Measurements from ENCODE around the gene PHF19. TPM values are rescaled to one million over a fixed set of nuclear protein-coding genes. Genes with fewer than 3 reads are reported as not detected.
A peak's percentile ranks its signal among the peaks of the same experiment; 100 is the strongest.

The PHF19 gene
- total and polyA plus RNA-seq, 2 of the 8 experiments (the other 6 are each of a cell fraction or from before 2014, with no cell fraction given) = 28.2 to 31.8 TPM

- H3K27me3 ChIP-seq (replicated peaks in 1 of 4; ENCODE audit: control insufficient read depth in 3 of 4, extremely low read depth in 1 of 4, insufficient read depth in 3 of 4, low read length in 3 of 4) = peaks cover 0 to 4% (median 1%) of the 10 kb centered on the region in 4 experiments; a peak in 3 of 7 replicates
- peak overlapping the region; percentile 88 for H2BK120ac ChIP-seq (replicated peaks; ENCODE audit: low read depth, low read length)
- peak overlapping the region in 1 of 2 experiments; percentile 53; a peak in 1 of 4 replicates for H3K4me2 ChIP-seq (ENCODE audit: insufficient read depth in 1 of 2, low read depth in 2 of 2, low read length in 2 of 2)
- no peak for TF ChIP-seq ASH2L (IDR thresholded peaks at IDR 0.05; ENCODE audit: low read length)
- TF ChIP-seq TAF7 (optimal IDR thresholded peaks at IDR 0.05; ENCODE audit: borderline replicate concordance, low read depth, low read length) = no peak
- TF ChIP-seq FOSL1 (IDR thresholded peaks at IDR 0.05; ENCODE audit: insufficient read depth, low read depth, low read length) = no peak
- peaks cover 10% of the 10 kb centered on the region for H3K23me2 ChIP-seq (ENCODE audit: low read depth, low read length)
- H3K23ac ChIP-seq (ENCODE audit: insufficient read length) = no peak overlapping the region
- H4K91ac ChIP-seq (replicated peaks; ENCODE audit: insufficient read length, low read length) = peak overlapping the region; percentile 96
- no peaks in the 10 kb centered on the region for H3K79me2 ChIP-seq (ENCODE audit: control insufficient read depth in 1 of 2, insufficient read depth in 2 of 2, low read length in 2 of 2)
- H2BK5ac ChIP-seq (ENCODE audit: low read depth, low read length) = peak overlapping the region; percentile 83; the same call in 1 of the 2 replicates
- H4K5ac ChIP-seq (ENCODE audit: insufficient read length, low read depth, low read length) = peak overlapping the region; percentile 39
- peaks cover 23 to 52% (median 35%) of the 10 kb centered on the region in 4 experiments for H3K4me1 ChIP-seq (replicated peaks in 1 of 4; ENCODE audit: control insufficient read depth in 3 of 4, insufficient read depth in 4 of 4, low read length in 3 of 4)
- peak overlapping the region; percentile 93 for H2BK12ac ChIP-seq (ENCODE audit: low read depth, low read length)
- no peak overlapping the region; a peak in 1 of 7 replicates for H3K9ac ChIP-seq (replicated peaks in 1 of 4; ENCODE audit: extremely low read depth in 1 of 4, low read depth in 3 of 4, low read length in 3 of 4)
- no peaks in the 10 kb centered on the region for H3K79me1 ChIP-seq (ENCODE audit: low read depth, low read length)
- peaks cover 0 to 3% (median 0%) of the 10 kb centered on the region in 4 experiments; a peak in 1 of 8 replicates for H3K36me3 ChIP-seq (ENCODE audit: control insufficient read depth in 2 of 4, insufficient read depth in 4 of 4, low read length in 3 of 4)
- H3K56ac ChIP-seq (replicated peaks; ENCODE audit: insufficient read length, low read depth, low read length) = no peak overlapping the region
- no peak overlapping the region for H3K4me3 ChIP-seq (ENCODE audit: extremely low read depth in 1 of 4, insufficient read depth in 2 of 4, low read depth in 3 of 4, low read length in 4 of 4)
- H3K27ac ChIP-seq (ENCODE audit: low read depth, low read length) = peak overlapping the region; percentile 69; the same call in 1 of the 2 replicates
- WGBS, 2 experiments (ENCODE audit: extremely low coverage in 1 of 2, insufficient coverage in 1 of 2, insufficient read length in 1 of 2, insufficient replicate concordance in 2 of 2, low coverage in 1 of 2, low lambda C conversion rate in 2 of 2, missing lambda C conversion rate in 1 of 2) = 96% methylated on average over 10 of the region's 10 CpGs; no CpG with 5 or more reads in 1 of the 2 experiments
- H4K8ac ChIP-seq (ENCODE audit: extremely low read depth, insufficient read depth, low read length) = no peak overlapping the region
- H2AFZ ChIP-seq (ENCODE audit: low read length) = no peak overlapping the region
- H2AK5ac ChIP-seq (ENCODE audit: low read depth, low read length) = peak overlapping the region; percentile 40; the same call in 1 of the 2 replicates
- H3K4ac ChIP-seq (replicated peaks; ENCODE audit: insufficient read length, low read depth, low read length) = peak overlapping the region; percentile 69
- no peaks in the 10 kb centered on the region for H4K20me1 ChIP-seq (replicated peaks in 1 of 2; ENCODE audit: control insufficient read depth in 1 of 2, insufficient read depth in 2 of 2, low read length in 2 of 2)
- H2BK20ac ChIP-seq (ENCODE audit: low read length) = peak overlapping the region; percentile 24; the same call in 1 of the 2 replicates
- POLR2A ChIA-PET (ENCODE audit: partially characterized antibody) = interaction anchor here (1.0 to 2.7 kb wide), 7 partner anchors 9 to 81 kb away, joined by 3 to 12 read pairs (median 4); partner anchors contain the start of gene FBXW2
- CTCF ChIA-PET (ENCODE audit: partially characterized antibody) = interaction anchor here (1.0 to 1.9 kb wide), 4 partner anchors 9 to 47 kb away, joined by 3 to 11 read pairs (median 4); no protein-coding TSS in a partner anchor
- H3K9me3 ChIP-seq (ENCODE audit: insufficient read depth in 2 of 2, low read depth in 1 of 2, low read length in 1 of 2) = no peaks in the 10 kb centered on the region
- no peak overlapping the region for H3K14ac ChIP-seq (ENCODE audit: insufficient read length)
- DNase-seq (ENCODE audit: low read depth in 1 of 2, low spot score in 2 of 2) (no peak), FAIRE-seq (no peak)
- peak overlapping the region; percentile 93 for H2BK15ac ChIP-seq (ENCODE audit: low read length)
- H3K18ac ChIP-seq (ENCODE audit: extremely low read depth, low read length) = peak overlapping the region; percentile 62
These were observed 2.5 kb downstream of the PHF19 start for GRCh38 chr9:120874226-120875194.
